Keratinocyte (primary cell): ENCODE data around the gene AMBP. TPM values are rescaled to one million over a fixed set of nuclear protein-coding genes. Genes with fewer than 3 reads are reported as not detected.

Experiments
- DNase-seq: peaks from one replicate; pipeline ENCODE4 v3.0.0-alpha.2; 2011; ENCODE audit warnings: low read depth, missing footprints, low spot score
- FAIRE-seq: peaks from 2 replicates; lab custom pipeline; 2011; peaks lifted over from hg19 to GRCh38; lab: Jason Lieb, UNC
- H2AFZ ChIP-seq: 2 replicates; pipeline ENCODE4 v1.6.0; 2012; ENCODE audit warnings: low read length, control low read depth, inconsistent platforms; ENCODE audit not compliant: control insufficient read depth
- H3K27ac ChIP-seq: 2 replicates; pipeline ENCODE4 v1.5.1; 2011; ENCODE audit warnings: low read length; ENCODE audit not compliant: control insufficient read depth, insufficient read depth
- H3K27me3 ChIP-seq: 3 replicates; pipeline ENCODE4 v1.6.0; 2011; ENCODE audit warnings: low read length; ENCODE audit not compliant: control insufficient read depth, insufficient read depth; ENCODE audit errors: extremely low read depth
- H3K36me3 ChIP-seq, 2 experiments: 2 replicates in 1 of 2; 3 replicates in 1 of 2; pipeline ENCODE4 v1.5.1; 2011; ENCODE audit warnings: low read length in 2 of 2, mild to moderate bottlenecking in 1 of 2; ENCODE audit not compliant: control insufficient read depth in 2 of 2, insufficient read depth in 2 of 2; ENCODE audit errors: extremely low read depth in 1 of 2
- H3K4me1 ChIP-seq: 3 replicates; pipeline ENCODE4 v1.5.1; 2011; ENCODE audit warnings: low read length; ENCODE audit not compliant: control insufficient read depth, insufficient read depth; ENCODE audit errors: extremely low read depth
- H3K4me2 ChIP-seq: 3 replicates; pipeline ENCODE4 v1.6.0; 2011; ENCODE audit warnings: low read depth, low read length; ENCODE audit not compliant: control insufficient read depth, insufficient read depth; ENCODE audit errors: extremely low read depth
- H3K4me3 ChIP-seq, 3 experiments: fragments of 200-600 bp in 1 of 3; sonication (generic) in 1 of 3; 2 replicates in 2 of 3; 3 replicates in 1 of 3; pipeline ENCODE4 v1.5.1; 2011 to 2016; ENCODE audit warnings: low read length in 3 of 3, mild to moderate bottlenecking in 3 of 3, control low read depth in 2 of 3, inconsistent platforms in 1 of 3, low read depth in 1 of 3, mixed read lengths in 1 of 3, mixed run types in 1 of 3, moderate library complexity in 1 of 3; ENCODE audit not compliant: control insufficient read depth in 2 of 3, insufficient read depth in 2 of 3; ENCODE audit errors: extremely low read depth in 1 of 3
- H3K79me2 ChIP-seq: 2 replicates; pipeline ENCODE4 v1.6.0; 2012; ENCODE audit warnings: low read length; ENCODE audit not compliant: control insufficient read depth, insufficient read depth
- H3K9ac ChIP-seq: 3 replicates; pipeline ENCODE4 v1.6.0; 2011; ENCODE audit warnings: low read length; ENCODE audit not compliant: control insufficient read depth, insufficient read depth; ENCODE audit errors: extremely low read depth
- H3K9me1 ChIP-seq: 3 replicates; pipeline ENCODE4 v1.6.0; 2011; ENCODE audit warnings: low read length; ENCODE audit not compliant: control insufficient read depth, insufficient read depth; ENCODE audit errors: extremely low read depth
- H3K9me3 ChIP-seq: 2 replicates; pipeline ENCODE4 v1.5.1; 2012; ENCODE audit warnings: low read depth, low read length; ENCODE audit not compliant: control insufficient read depth
- H4K20me1 ChIP-seq: 3 replicates; pipeline ENCODE4 v1.6.0; 2011; ENCODE audit warnings: low read length; ENCODE audit not compliant: control insufficient read depth, insufficient read depth; ENCODE audit errors: extremely low read depth
- CTCF ChIP-seq, 3 experiments: IDR thresholded peaks in 1 of 3; conservative IDR thresholded peaks in 1 of 3; optimal IDR thresholded peaks in 1 of 3; 2 replicates in 2 of 3; 3 replicates in 1 of 3; pipeline versions ENCODE3 to v1.5.1; 2011; ENCODE audit warnings: low read length in 3 of 3, mild to moderate bottlenecking in 3 of 3, moderate library complexity in 2 of 3, control low read depth in 1 of 3, inconsistent platforms in 1 of 3; ENCODE audit not compliant: insufficient read depth in 2 of 3; ENCODE audit errors: extremely low read depth in 1 of 3
- EZH2 ChIP-seq: IDR thresholded peaks from one replicate; pipeline ENCODE4 v1.6.1; 2012; ENCODE audit warnings: inconsistent platforms, mild to moderate bottlenecking, low read length, moderate library complexity
- dilution Hi-C: fragments of 300-500 bp; cut with MboI; formaldehyde crosslinking; loops from one replicate; pipeline ENCODE4 v1.7.0; 2020; ENCODE audit warnings: low sequenced_read_pairs; ENCODE audit not compliant: extremely low pct_ligation_motif_present
- polyA plus RNA-seq, 5 experiments: library from polyadenylated mRNA; depleted of rRNA in 3 of 5; stranded (reverse) in 3 of 5; stranded (forward) in 1 of 5; unstranded in 1 of 5; fragments of >200 nt; gene quantifications; 1 replicate in 1 of 5; 2 replicates in 3 of 5; 3 replicates in 1 of 5; pipeline versions ENCODE4 v1.2.1 to v1.2.3, GENCODE V29; 2011 to 2012; ENCODE audit warnings: missing spikeins in 2 of 5, low read depth in 1 of 5, low replicate concordance in 1 of 5

The AMBP gene
- polyA plus RNA-seq, 1 donor (not counting 4 experiments of a cell fraction or from before 2014, with no cell fraction given): not detected

GRCh38 chr9:114087721-114088120 is 9.6 kb upstream of the AMBP start:
- no peak overlapping the region for H3K9ac ChIP-seq
- no peak overlapping the region for H2AFZ ChIP-seq
- H3K9me1 ChIP-seq: no peaks in the 10 kb centered on the region
- DNase-seq: no peak
- H3K4me1 ChIP-seq: peaks cover 4% of the 10 kb centered on the region
- no peaks in the 10 kb centered on the region for H3K36me3 ChIP-seq
- TF ChIP-seq EZH2 (no peak), CTCF (optimal IDR thresholded peaks at IDR 0.05 in 1 of 3, IDR thresholded peaks at IDR 0.05 in 1 of 3, conservative IDR thresholded peaks at IDR 0.05 in 1 of 3; ENCODE audit: extremely low read depth in 1 of 3, insufficient read depth in 2 of 3, low read length in 3 of 3) (no peak)
- H4K20me1 ChIP-seq: no peaks in the 10 kb centered on the region
- H3K27me3 ChIP-seq: peaks cover 3% of the 10 kb centered on the region
- H3K9me3 ChIP-seq: no peaks in the 10 kb centered on the region
- H3K79me2 ChIP-seq: no peaks in the 10 kb centered on the region
- FAIRE-seq: no peak
- no peak overlapping the region for H3K4me2 ChIP-seq
- H3K27ac ChIP-seq: no peak overlapping the region
- dilution Hi-C loops: no loop called here
- H3K4me3 ChIP-seq: no peak overlapping the region

GRCh38 chr9:114086607-114087006 is 8.5 kb upstream of the AMBP start:
- Histone ChIP-seq H3K9me1 (no peaks in the 10 kb centered on the region), H3K36me3 (no peaks in the 10 kb centered on the region), H3K4me3 (no peak overlapping the region), H3K4me2 (no peak overlapping the region), H4K20me1 (no peaks in the 10 kb centered on the region), H3K9me3 (no peaks in the 10 kb centered on the region), H3K9ac (no peak overlapping the region), H3K4me1 (peaks cover 4% of the 10 kb centered on the region), H2AFZ (no peak overlapping the region), H3K79me2 (no peaks in the 10 kb centered on the region), H3K27me3 (peaks cover 3% of the 10 kb centered on the region), H3K27ac (no peak overlapping the region)
- TF ChIP-seq CTCF (optimal IDR thresholded peaks at IDR 0.05 in 1 of 3, IDR thresholded peaks at IDR 0.05 in 1 of 3, conservative IDR thresholded peaks at IDR 0.05 in 1 of 3; ENCODE audit: extremely low read depth in 1 of 3, insufficient read depth in 2 of 3, low read length in 3 of 3) (no peak), EZH2 (no peak)
- no peak for DNase-seq
- FAIRE-seq: no peak
- dilution Hi-C loops: no loop called here
